GM23248 (cell line): ENCODE measurements around the gene CLIC5.

Experiments used
- EZH2 ChIP-seq: fragments of 200-600 bp; sonication (generic); IDR thresholded peaks from 2 replicates; pipeline ENCODE4 v1.6.1; 2018; ENCODE audit warnings: antibody characterized with exemption, mild to moderate bottlenecking; ENCODE audit not compliant: insufficient read depth, poor library complexity, severe bottlenecking
- EZH2phosphoT487 ChIP-seq: fragments of 200-600 bp; sonication (generic); IDR thresholded peaks from 2 replicates; pipeline ENCODE4 v1.6.1; 2018; ENCODE audit warnings: antibody characterized with exemption, moderate library complexity, mild to moderate bottlenecking, low read depth; ENCODE audit not compliant: insufficient read depth

DNA sequence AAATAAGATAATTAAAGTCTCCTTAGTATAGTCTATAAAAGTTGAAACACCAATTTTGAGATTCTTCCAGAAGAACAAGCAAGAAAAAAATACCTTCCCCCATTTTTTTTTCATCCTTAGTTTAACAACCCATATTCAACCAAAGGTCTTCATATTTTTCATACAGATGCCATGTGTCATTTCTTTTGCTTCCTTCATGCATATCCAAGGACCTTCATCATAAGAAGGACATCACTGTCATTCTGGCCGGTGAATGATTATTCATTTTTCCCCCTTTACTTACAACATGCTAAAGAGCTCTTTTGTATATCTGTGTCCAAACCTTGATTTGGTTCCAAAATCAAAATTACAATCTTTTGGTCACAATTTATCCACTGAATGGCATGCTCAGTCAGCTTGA lies 21.3 kb upstream of the CLIC5 start:
- TF ChIP-seq EZH2 (no peak), EZH2phosphoT487 (no peak)
